ENCODE measurements around the gene EPDR1. TPM values are rescaled to one million over a fixed set of nuclear protein-coding genes. Genes with fewer than 3 reads are reported as not detected.

Gene EPDR1
- total RNA-seq, 1 experiment from 2014 or later = 22.7 TPM

GRCh38 chr7:37894671-37895070 is 25.8 kb upstream of the EPDR1 start:
- H3F3A ChIP-seq (ENCODE audit: low read length, unreplicated experiment) = no peaks in the 10 kb centered on the region
- H3K9me3 ChIP-seq (ENCODE audit: low read length) = no peaks in the 10 kb centered on the region
- H3K9me2 ChIP-seq (replicated peaks; ENCODE audit: low read length) = no peaks in the 10 kb centered on the region
- no peaks in the 10 kb centered on the region for H3K79me2 ChIP-seq (ENCODE audit: low read length)
- H3K36me3 ChIP-seq (ENCODE audit: low read depth, low read length) = no peaks in the 10 kb centered on the region
- intact Hi-C loops (cut with micrococcal nuclease) = no loop called here
- ATAC-seq (no peak), DNase-seq (no peak)
- no peaks in the 10 kb centered on the region for H4K20me1 ChIP-seq (ENCODE audit: low read length)
- H3K4me1 ChIP-seq (ENCODE audit: insufficient read depth, low read length) = 0 out of 2 replicates have a peak, but pooled peaks cover 2% of the 10 kb centered on the region
- H3K27ac ChIP-seq (ENCODE audit: low read length) = no peak overlapping the region
- TF ChIP-seq EZH2 (IDR thresholded peaks at IDR 0.05; ENCODE audit: low read length, unreplicated experiment) = no peak
- no peak for TF ChIP-seq EZH2phosphoT487 (IDR thresholded peaks at IDR 0.05; ENCODE audit: borderline replicate concordance, low read length)
- no peak for TF ChIP-seq CTCF (conservative IDR thresholded peaks at IDR 0.05; ENCODE audit: low read depth, low read length)
- H2AFZ ChIP-seq (ENCODE audit: low read length) = no peak overlapping the region
- CTCF ChIA-PET = no interaction called here
- H3K4me3 ChIP-seq (ENCODE audit: low read length) = no peak overlapping the region
- no peaks in the 10 kb centered on the region for H3K27me3 ChIP-seq (ENCODE audit: low read length)
- no TSS peak for BruUV-seq (replicated peaks)
- no peak overlapping the region for H3K4me2 ChIP-seq (ENCODE audit: low read length)
- H3K9ac ChIP-seq (ENCODE audit: low read length) = no peak overlapping the region
- POLR2A ChIA-PET (ENCODE audit: unreplicated experiment) = no interaction called here

- H3F3A ChIP-seq (ENCODE audit: low read length, unreplicated experiment) = no peaks in the 10 kb centered on the region
- ATAC-seq (no peak; the same call in none of the 2 replicates), DNase-seq (peak; percentile 44)
- TF ChIP-seq CTCF (conservative IDR thresholded peaks at IDR 0.05; ENCODE audit: low read depth, low read length) (no peak), EZH2 (IDR thresholded peaks at IDR 0.05; ENCODE audit: low read length, unreplicated experiment) (no peak), EZH2phosphoT487 (IDR thresholded peaks at IDR 0.05; ENCODE audit: borderline replicate concordance, low read length) (no peak)
- BruUV-seq (replicated peaks) = no TSS peak
- no peaks in the 10 kb centered on the region for H3K9me2 ChIP-seq (replicated peaks; ENCODE audit: low read length)
- H3K9me3 ChIP-seq (ENCODE audit: low read length) = no peaks in the 10 kb centered on the region
- ChIA-PET POLR2A (ENCODE audit: unreplicated experiment) (interaction anchor here (0.6 kb wide), 1 partner anchor 321 kb away, joined by 5 read pairs; no protein-coding TSS in a partner anchor), CTCF (interaction anchor here (1.0 kb wide), 1 partner anchor 140 kb away, joined by 3 read pairs; no protein-coding TSS in a partner anchor)
- no peaks in the 10 kb centered on the region for H3K79me2 ChIP-seq (ENCODE audit: low read length)
- no peak overlapping the region for H3K27ac ChIP-seq (ENCODE audit: low read length)
- H4K20me1 ChIP-seq (ENCODE audit: low read length) = no peaks in the 10 kb centered on the region
- no peak overlapping the region for H2AFZ ChIP-seq (ENCODE audit: low read length)
- H3K4me2 ChIP-seq (ENCODE audit: low read length) = no peak overlapping the region
- H3K9ac ChIP-seq (ENCODE audit: low read length) = no peak overlapping the region
- H3K27me3 ChIP-seq (ENCODE audit: low read length) = no peaks in the 10 kb centered on the region
- no peak overlapping the region for H3K4me3 ChIP-seq (ENCODE audit: low read length)
- peaks cover 30% of the 10 kb centered on the region for H3K4me1 ChIP-seq (ENCODE audit: insufficient read depth, low read length)
- no peaks in the 10 kb centered on the region for H3K36me3 ChIP-seq (ENCODE audit: low read depth, low read length)
- intact Hi-C loops (cut with micrococcal nuclease) = loop anchor here (2.0 to 10.0 kb wide), 2 partner anchors 419 to 445 kb away; no protein-coding TSS in a partner anchor
Observed at GRCh38 chr7:37899712-37900247, 20.7 kb upstream of the EPDR1 start.

- no TSS peak for BruUV-seq (replicated peaks)
- ATAC-seq (peak; percentile 34), DNase-seq (peak; percentile 57)
- H3K79me2 ChIP-seq (ENCODE audit: low read length) = no peaks in the 10 kb centered on the region
- H3K4me3 ChIP-seq (ENCODE audit: low read length) = no peak overlapping the region
- H3K36me3 ChIP-seq (ENCODE audit: low read depth, low read length) = no peaks in the 10 kb centered on the region
- H3K27ac ChIP-seq (ENCODE audit: low read length) = no peak overlapping the region
- intact Hi-C loops (cut with micrococcal nuclease) = loop anchor here (1.0 to 10.0 kb wide), 5 partner anchors 139 to 443 kb away; no protein-coding TSS in a partner anchor
- H3K27me3 ChIP-seq (ENCODE audit: low read length) = no peaks in the 10 kb centered on the region
- no peaks in the 10 kb centered on the region for H3K9me3 ChIP-seq (ENCODE audit: low read length)
- ChIA-PET CTCF (interaction anchor here (0.5 to 1.1 kb wide), 8 partner anchors 20 to 1511 kb away, joined by 3 to 8 read pairs (median 4); partner anchors contain the start of gene EPDR1), POLR2A (ENCODE audit: unreplicated experiment) (no interaction called here)
- TF ChIP-seq CTCF (conservative IDR thresholded peaks at IDR 0.05; ENCODE audit: low read depth, low read length) (peak; percentile 88), EZH2 (IDR thresholded peaks at IDR 0.05; ENCODE audit: low read length, unreplicated experiment) (no peak)
- H3K4me1 ChIP-seq (ENCODE audit: insufficient read depth, low read length) = peaks cover 30% of the 10 kb centered on the region
- no peaks in the 10 kb centered on the region for H3F3A ChIP-seq (ENCODE audit: low read length, unreplicated experiment)
- no peak overlapping the region for H3K9ac ChIP-seq (ENCODE audit: low read length)
- no peaks in the 10 kb centered on the region for H4K20me1 ChIP-seq (ENCODE audit: low read length)
- peak overlapping the region; percentile 29; the same call in 1 of the 2 replicates for H3K4me2 ChIP-seq (ENCODE audit: low read length)
- no peaks in the 10 kb centered on the region for H3K9me2 ChIP-seq (replicated peaks; ENCODE audit: low read length)
- no peak overlapping the region for H2AFZ ChIP-seq (ENCODE audit: low read length)
Observed at GRCh38 chr7:37901236-37901827, 19.1 kb upstream of the EPDR1 start.

Measured in PC-3 (cell line).